Spleen (tissue), 7 donors: ENCODE results near the gene GLIS1.

ENCODE experiments used
- CTCF ChIP-seq, 11 experiments: fragments of 200-600 bp in 7 of 11; fragments of 450-650 bp in 4 of 11; sonication (generic) in 4 of 11; IDR thresholded peaks in 8 of 11; conservative IDR thresholded peaks in 3 of 11; 1 replicate in 7 of 11; 2 replicates in 4 of 11; pipeline versions ENCODE4 v1.4.0 to v1.8.0; 2016 to 2021; ENCODE audit warnings: antibody characterized with exemption in 11 of 11, inconsistent platforms in 4 of 11, mild to moderate bottlenecking in 1 of 11
- POLR2A ChIP-seq, 3 donors: fragments of 450-650 bp; IDR thresholded peaks; one replicate each; pipeline ENCODE4 v1.5.1; 2017; ENCODE audit warnings: antibody characterized with exemption in 3 of 3, mild to moderate bottlenecking in 1 of 3
- POLR2AphosphoS5 ChIP-seq, 3 donors: sonication (generic); formaldehyde crosslinking; IDR thresholded peaks; one replicate each; pipeline ENCODE4 v1.5.1; 2017; ENCODE audit warnings: antibody characterized with exemption in 3 of 3
- donor health status: DM: no; HTN: no; CAD: no; lungs with moderate emphysema.
- donor health status: DM: no; HTN: no; CAD: no.
- donor health status: DM: no; HTN: no; CAD: no.

GRCh38 chr1:53686091-53686964 is 52.6 kb downstream of the GLIS1 start:
- TF ChIP-seq CTCF (IDR thresholded peaks at IDR 0.05 in 8 of 11, conservative IDR thresholded peaks at IDR 0.05 in 3 of 11): no peak
- no peak for TF ChIP-seq POLR2A (IDR thresholded peaks at IDR 0.05)
- no peak for TF ChIP-seq POLR2AphosphoS5 (IDR thresholded peaks at IDR 0.05)
